ENCODE results near the gene MRPL36. TPM values are rescaled to one million over a fixed set of nuclear protein-coding genes. Genes with fewer than 3 reads are reported as not detected.
"Not testable (repeated sequence)": the region's sequence is repeated elsewhere in the genome, so short reads cannot be mapped to it uniquely, and the experiment has no call there.

Gene MRPL36
- total RNA-seq, 6 donors from 2014 or later, result 10.5 to 30.4 (median 21.5) TPM

DNA sequence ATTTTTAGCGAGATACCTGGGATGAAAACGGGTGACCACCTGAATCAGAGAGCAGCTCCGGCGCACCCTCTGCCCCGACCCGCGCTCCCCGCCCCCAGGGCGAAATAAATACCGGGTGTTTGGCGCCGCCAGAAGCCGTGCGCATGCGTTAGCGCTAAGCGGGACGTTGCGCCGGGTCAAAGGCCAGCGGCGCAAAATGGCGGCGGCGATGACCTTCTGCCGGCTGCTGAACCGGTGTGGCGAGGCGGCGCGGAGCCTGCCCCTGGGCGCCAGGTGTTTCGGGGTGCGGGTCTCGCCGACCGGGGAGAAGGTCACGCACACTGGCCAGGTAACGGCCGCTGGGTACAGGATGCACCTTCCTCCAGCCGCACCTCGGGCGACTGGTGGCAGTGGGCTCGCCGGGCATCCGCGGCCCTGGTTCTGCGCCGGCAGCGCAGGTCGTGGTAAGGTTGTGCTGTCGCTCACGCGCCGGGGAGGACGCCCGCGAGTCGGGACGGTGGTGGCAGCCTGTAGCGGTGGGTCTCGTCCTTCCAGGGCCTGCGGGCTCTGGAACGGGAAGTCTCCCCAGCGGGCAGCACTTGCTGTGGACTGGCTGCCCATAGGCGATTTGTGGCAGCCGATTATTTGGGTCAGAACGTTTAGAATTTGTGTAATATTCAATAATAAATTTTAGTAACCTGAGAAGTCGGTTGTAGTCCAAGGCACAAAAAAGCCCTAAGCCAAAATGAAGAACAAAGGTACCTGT, 1.8 kb upstream of the MRPL36 start, which contains the start of gene NDUFS6:
NDUFS6 (plus strand) TSS at position 186 of the 745 bp plus-strand sequence; CDS start at position 197, 11 bp downstream.
- ATAC-seq (ENCODE audit: low FRiP score in 2 of 2), result peak; percentile 78 to 88
- TF ChIP-seq EP300 (IDR thresholded peaks at IDR 0.05), result no peak
- TF ChIP-seq, protein P1, sequence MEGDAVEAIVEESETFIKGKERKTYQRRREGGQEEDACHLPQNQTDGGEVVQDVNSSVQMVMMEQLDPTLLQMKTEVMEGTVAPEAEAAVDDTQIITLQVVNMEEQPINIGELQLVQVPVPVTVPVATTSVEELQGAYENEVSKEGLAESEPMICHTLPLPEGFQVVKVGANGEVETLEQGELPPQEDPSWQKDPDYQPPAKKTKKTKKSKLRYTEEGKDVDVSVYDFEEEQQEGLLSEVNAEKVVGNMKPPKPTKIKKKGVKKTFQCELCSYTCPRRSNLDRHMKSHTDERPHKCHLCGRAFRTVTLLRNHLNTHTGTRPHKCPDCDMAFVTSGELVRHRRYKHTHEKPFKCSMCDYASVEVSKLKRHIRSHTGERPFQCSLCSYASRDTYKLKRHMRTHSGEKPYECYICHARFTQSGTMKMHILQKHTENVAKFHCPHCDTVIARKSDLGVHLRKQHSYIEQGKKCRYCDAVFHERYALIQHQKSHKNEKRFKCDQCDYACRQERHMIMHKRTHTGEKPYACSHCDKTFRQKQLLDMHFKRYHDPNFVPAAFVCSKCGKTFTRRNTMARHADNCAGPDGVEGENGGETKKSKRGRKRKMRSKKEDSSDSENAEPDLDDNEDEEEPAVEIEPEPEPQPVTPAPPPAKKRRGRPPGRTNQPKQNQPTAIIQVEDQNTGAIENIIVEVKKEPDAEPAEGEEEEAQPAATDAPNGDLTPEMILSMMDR (IDR thresholded peaks at IDR 0.05), result peak in 2 of 6 experiments; percentile 17 to 24
- TF ChIP-seq POLR2A (IDR thresholded peaks at IDR 0.05), result peak in 3 of 4 donors; percentile 42 to 83 (median 81)
- TF ChIP-seq POLR2AphosphoS5 (IDR thresholded peaks at IDR 0.05), result peak; percentile 58 to 91
- H3K27ac ChIP-seq, result peak within 1 kb of the TSS; percentile 75 to 90 (median 85)
- peaks cover 16 to 58% (median 24%) of the 10 kb centered on the region in 4 donors for H3K4me1 ChIP-seq
- 0 to 1% methylated on average over 45 to 69 of the region's 69 CpGs for WGBS, 2 donors
- H3K9me3 ChIP-seq, result no peaks in the 10 kb centered on the region
- H3K4me3 ChIP-seq, result peak within 1 kb of the TSS; percentile 85 to 98 (median 90)
- H3K27me3 ChIP-seq, result no peaks in the 10 kb centered on the region
- peaks cover 7 to 60% (median 46%) of the 10 kb centered on the region in 4 donors for H3K36me3 ChIP-seq
- DNase-seq, result peak; percentile 83 to 96

DNA sequence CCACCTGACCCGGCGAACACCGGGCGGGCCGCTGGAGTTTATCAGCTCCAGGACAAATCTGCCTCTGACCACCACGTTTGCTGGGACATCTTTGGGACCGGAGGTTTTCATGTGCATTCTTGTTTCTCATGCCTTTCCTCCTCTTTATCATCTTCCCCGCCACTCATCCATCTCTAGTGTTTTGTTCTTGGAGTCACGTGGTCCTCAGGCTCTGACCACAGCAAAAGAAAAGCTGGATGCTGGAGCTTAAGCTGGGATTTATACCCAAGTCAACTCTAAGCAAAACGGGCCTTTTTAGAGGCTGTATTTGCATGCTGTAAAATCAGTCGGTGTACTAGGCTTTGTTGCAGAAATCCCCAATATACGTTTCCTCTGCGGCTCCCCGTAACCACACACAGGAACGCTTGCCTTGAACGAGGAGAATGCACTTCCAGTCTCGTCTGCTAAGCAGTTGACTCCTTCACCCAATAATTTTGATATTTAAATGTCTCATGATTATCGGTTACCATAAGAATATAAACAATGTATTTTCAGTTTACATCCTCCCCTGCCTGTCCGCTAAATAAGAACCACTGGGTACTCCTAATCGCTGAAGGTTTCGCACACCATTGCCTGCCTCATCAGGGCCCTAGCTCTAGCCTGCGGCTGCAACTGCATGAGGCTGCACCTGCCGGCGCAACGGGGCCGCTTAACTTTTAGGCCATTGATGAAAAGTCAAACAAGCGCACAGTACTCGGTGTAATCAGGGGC, 1.0 kb upstream of the MRPL36 start:
- no peak for DNase-seq

GRCh38 chr5:1799110-1799601, 481 bp downstream of the MRPL36 start:
- H3K4me3 ChIP-seq, result peak overlapping the region; percentile 78 to 98 (median 86)
- no peaks in the 10 kb centered on the region for H3K9me3 ChIP-seq
- WGBS, 2 donors, result 0 to 2% methylated on average over 4 to 32 of the region's 35 CpGs
- ATAC-seq (ENCODE audit: low FRiP score in 2 of 2) (peak; percentile 0 to 48), DNase-seq (peak in 1 of 2 donors; percentile 20)
- H3K27ac ChIP-seq, result peak overlapping the region; percentile 75 to 90 (median 85)
- H3K36me3 ChIP-seq, result peaks cover 4 to 40% (median 26%) of the 10 kb centered on the region in 4 donors
- TF ChIP-seq POLR2A (IDR thresholded peaks at IDR 0.05), result no peak
- no peak for TF ChIP-seq POLR2AphosphoS5 (IDR thresholded peaks at IDR 0.05)
- TF ChIP-seq EP300 (IDR thresholded peaks at IDR 0.05), result no peak
- TF ChIP-seq, protein P1 (IDR thresholded peaks at IDR 0.05), result no peak
- peaks cover 16 to 58% (median 24%) of the 10 kb centered on the region in 4 donors for H3K4me1 ChIP-seq
- H3K27me3 ChIP-seq, result no peaks in the 10 kb centered on the region

More for the DNA sequence above, 1.0 kb upstream of the MRPL36 start:
- Histone ChIP-seq H3K27me3 (no peaks in the 10 kb centered on the region), H3K36me3 (peaks cover 4 to 55% (median 39%) of the 10 kb centered on the region in 4 donors), H3K4me3 (peak overlapping the region; percentile 85 to 98 (median 90)), H3K9me3 (no peaks in the 10 kb centered on the region), H3K4me1 (peaks cover 16 to 58% (median 24%) of the 10 kb centered on the region in 4 donors), H3K27ac (peak overlapping the region; percentile 75 to 90 (median 85))
- 3 to 4% methylated on average over 26 to 28 of the region's 28 CpGs for WGBS, 2 donors
- ATAC-seq (ENCODE audit: low FRiP score in 2 of 2), result peak; percentile 27 to 51
- no peak for TF ChIP-seq POLR2A (IDR thresholded peaks at IDR 0.05)
- TF ChIP-seq EP300 (IDR thresholded peaks at IDR 0.05), result no peak
- TF ChIP-seq, protein P1 (IDR thresholded peaks at IDR 0.05), result no peak
- TF ChIP-seq POLR2AphosphoS5 (IDR thresholded peaks at IDR 0.05), result no peak

GRCh38 chr5:1798589-1798988, 1.0 kb downstream of the MRPL36 start:
- H3K9me3 ChIP-seq; H3K27me3 ChIP-seq; ATAC-seq (ENCODE audit: low FRiP score in 2 of 2); H3K27ac ChIP-seq: not testable (repeated sequence)
- Histone ChIP-seq H3K4me1 (peaks cover 16 to 53% (median 24%) of the 10 kb centered on the region in 4 donors), H3K4me3 (peak overlapping the region in 3 of 4 donors; percentile 85 to 98 (median 86)), H3K36me3 (peaks cover 4 to 34% (median 23%) of the 10 kb centered on the region in 4 donors)
- peak in 1 of 2 donors; percentile 18 for DNase-seq
- 87 to 92% methylated on average over 16 of the region's 16 CpGs for WGBS, 2 donors

DNA sequence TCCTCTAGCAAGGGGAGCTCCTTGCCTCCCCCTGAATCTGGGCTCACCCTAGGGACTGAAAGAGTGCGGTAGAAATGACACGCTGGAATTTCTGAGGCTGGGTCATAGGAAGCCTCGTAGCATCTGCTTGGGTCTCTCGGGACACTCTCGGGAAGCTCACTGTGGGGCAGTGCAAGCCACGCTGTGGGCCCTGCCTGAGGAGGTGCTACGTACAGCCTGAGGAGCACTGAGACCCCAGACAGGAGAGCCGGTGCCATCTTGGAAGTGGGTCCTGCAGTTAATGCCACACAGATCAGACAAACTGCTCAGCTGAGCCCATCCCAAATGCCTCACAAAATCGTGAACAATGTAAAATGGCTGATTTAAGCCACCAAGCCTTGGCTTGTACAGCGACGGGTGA, 1.8 kb downstream of the MRPL36 start:
- DNase-seq (peak in 1 of 2 donors; percentile 10), ATAC-seq (ENCODE audit: low FRiP score in 2 of 2) (no peak)
- peaks cover 4 to 27% (median 17%) of the 10 kb centered on the region in 4 donors for H3K36me3 ChIP-seq
- 92 to 100% methylated on average over 2 to 11 of the region's 11 CpGs for WGBS, 2 donors
- TF ChIP-seq EP300 (IDR thresholded peaks at IDR 0.05), result no peak
- no peak for TF ChIP-seq POLR2A (IDR thresholded peaks at IDR 0.05)
- TF ChIP-seq POLR2AphosphoS5 (IDR thresholded peaks at IDR 0.05), result no peak
- TF ChIP-seq, protein P1 (IDR thresholded peaks at IDR 0.05), result no peak
- H3K4me1 ChIP-seq, result peaks cover 16 to 46% (median 24%) of the 10 kb centered on the region in 4 donors
- H3K4me3 ChIP-seq, result no peak overlapping the region
- no peak overlapping the region for H3K27ac ChIP-seq
- H3K9me3 ChIP-seq, result no peaks in the 10 kb centered on the region
- no peaks in the 10 kb centered on the region for H3K27me3 ChIP-seq
